PC-9 (cell line): Measurements from ENCODE around the gene SGMS1. TPM values are rescaled to one million over a fixed set of nuclear protein-coding genes. Genes with fewer than 3 reads are reported as not detected.
A peak's percentile ranks its signal among the peaks of the same experiment; 100 is the strongest.
"Not testable (repeated sequence)": the region's sequence is repeated elsewhere in the genome, so short reads cannot be mapped to it uniquely, and the experiment has no call there.

Experiments
- BruUV-seq: library from RNA; stranded (reverse); fragments of 400-500 nt; replicated peaks from 2 replicates; lab custom pipeline; 2021; lab: Mats Ljungman, UMichigan
- CTCF ChIA-PET: fragments of 300-600 bp; sonication (Branson Sonifier 250); formaldehyde crosslinking; loops from one replicate; lab custom pipeline; 2022; ENCODE audit warnings: antibody characterized with exemption; lab: Charles Lee
- POLR2A ChIA-PET: fragments of 300-600 bp; sonication (Branson Sonifier 250); formaldehyde crosslinking; loops from one replicate; lab custom pipeline; 2022; ENCODE audit warnings: antibody characterized with exemption; ENCODE audit not compliant: unreplicated experiment; lab: Charles Lee
- DNase-seq, 2 experiments: peaks; one replicate each; pipeline versions ENCODE4 v3.0.0 to v3.0.0-alpha.2; 2015 to 2022; ENCODE audit warnings: mixed read lengths in 1 of 2
- H2AFZ ChIP-seq: fragments of 200-600 bp; sonication (generic); 2 replicates; pipeline ENCODE4 v1.8.1; 2017; ENCODE audit warnings: antibody characterized with exemption
- H3F3A ChIP-seq: fragments of 200-600 bp; sonication (generic); 2 replicates; pipeline ENCODE4 v1.8.1; 2017; ENCODE audit warnings: antibody characterized with exemption, mild to moderate bottlenecking, low read depth; ENCODE audit not compliant: insufficient read depth
- H3K27ac ChIP-seq: fragments of 200-600 bp; sonication (generic); 2 replicates; pipeline ENCODE4 v1.6.1; 2016; ENCODE audit warnings: mixed run types
- H3K27me3 ChIP-seq: fragments of 200-600 bp; sonication (generic); 2 replicates; pipeline ENCODE4 v1.6.1; 2016; ENCODE audit warnings: low read depth, mixed run types; ENCODE audit not compliant: insufficient read depth
- H3K36me3 ChIP-seq: fragments of 200-600 bp; sonication (generic); 2 replicates; pipeline ENCODE4 v1.6.1; 2016; ENCODE audit warnings: low read depth, mixed run types
- H3K4me1 ChIP-seq: fragments of 200-600 bp; sonication (generic); replicated peaks from 2 replicates; pipeline ENCODE4 v1.6.1; 2016; ENCODE audit warnings: mixed run types; ENCODE audit not compliant: insufficient read depth
- H3K4me2 ChIP-seq: fragments of 200-600 bp; sonication (generic); 2 replicates; pipeline ENCODE4 v1.6.1; 2017; ENCODE audit warnings: mixed run types
- H3K4me3 ChIP-seq: fragments of 200-600 bp; sonication (generic); 2 replicates; pipeline ENCODE4 v1.6.1; 2016; ENCODE audit warnings: mixed run types
- H3K79me2 ChIP-seq: fragments of 200-600 bp; sonication (generic); 2 replicates; pipeline ENCODE4 v1.6.1; 2017; ENCODE audit warnings: low read depth, mixed run types
- H3K9me2 ChIP-seq: fragments of 200-600 bp; sonication (generic); 2 replicates; pipeline ENCODE4 v1.8.1; 2017; ENCODE audit warnings: mild to moderate bottlenecking; ENCODE audit not compliant: insufficient read depth
- H3K9me3 ChIP-seq: fragments of 200-600 bp; sonication (generic); 2 replicates; pipeline ENCODE4 v1.8.1; 2016; ENCODE audit warnings: low read depth; ENCODE audit not compliant: insufficient read depth
- H4K20me1 ChIP-seq: fragments of 200-600 bp; sonication (generic); 2 replicates; pipeline ENCODE4 v1.8.1; 2017; ENCODE audit not compliant: insufficient read depth
- EZH2 ChIP-seq: fragments of 200-600 bp; sonication (generic); IDR thresholded peaks from 2 replicates; pipeline ENCODE4 v1.8.0; 2017; ENCODE audit warnings: antibody characterized with exemption, low read depth
- intact Hi-C: fragments of 100-400 bp; cut with micrococcal nuclease; formaldehyde crosslinking; loops from one replicate; pipeline ENCODE4 v1.10.0; 2022; ENCODE audit not compliant: unreplicated experiment
- total RNA-seq: library from RNA; stranded (reverse); gene quantifications from 2 replicates; pipeline ENCODE4 v1.2.3, GENCODE V29; 2021
- TF ChIP-seq, protein P1 (sequence below): fragments of 200-600 bp; sonication (generic); conservative IDR thresholded peaks from 2 replicates; pipeline ENCODE4 v1.6.1; 2017; ENCODE audit warnings: mixed run types, antibody characterized with exemption, mild to moderate bottlenecking, moderate library complexity

The SGMS1 gene
- total RNA-seq, 1 experiment from 2014 or later, result 35.0 TPM

DNA sequence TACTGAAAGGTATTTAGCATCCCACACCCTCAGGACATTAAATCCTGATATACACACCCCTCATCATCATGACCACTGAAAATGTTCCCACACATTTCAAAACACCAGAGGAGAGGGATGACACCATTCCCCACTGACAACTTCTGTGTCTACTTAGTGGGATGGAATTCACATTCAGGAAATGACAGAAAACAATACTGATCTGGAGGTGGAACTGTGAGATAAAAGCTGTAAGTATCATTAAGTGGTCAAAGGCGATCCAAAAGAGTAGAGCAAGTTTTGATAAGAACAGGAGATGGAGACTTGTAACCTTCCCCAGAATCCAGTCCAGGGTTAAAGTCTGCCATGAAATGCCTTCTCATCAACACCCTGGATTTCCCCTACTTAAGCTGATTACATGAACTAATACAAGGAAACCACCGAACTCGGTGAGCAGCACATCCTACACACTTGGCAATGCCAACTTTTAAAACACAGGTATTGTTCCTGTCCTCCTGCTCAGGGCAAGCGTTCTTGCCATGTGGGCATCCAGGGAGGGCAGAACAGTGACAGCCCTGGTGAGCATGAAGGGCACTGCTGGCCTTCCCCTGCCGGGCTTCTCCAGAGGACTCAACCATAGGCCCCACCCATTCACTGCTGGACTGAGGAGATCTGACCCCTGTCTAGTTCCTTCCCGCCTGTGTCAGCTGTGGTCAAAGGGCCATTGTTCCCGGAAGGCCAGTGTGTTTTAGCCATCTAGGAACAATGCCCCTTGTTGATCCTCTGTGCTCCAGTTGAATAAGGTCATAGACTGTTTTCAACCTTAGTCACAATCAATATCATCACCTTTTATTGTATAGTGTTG is 85.0 kb downstream of the SGMS1 start:
- H3K4me3 ChIP-seq, result no peak overlapping the region
- H3F3A ChIP-seq, result no peaks in the 10 kb centered on the region
- no peaks in the 10 kb centered on the region for H3K36me3 ChIP-seq
- no peak overlapping the region for H3K27ac ChIP-seq
- no peaks in the 10 kb centered on the region for H3K9me3 ChIP-seq
- no peaks in the 10 kb centered on the region for H3K27me3 ChIP-seq
- CTCF ChIA-PET, result no interaction called here
- POLR2A ChIA-PET, result no interaction called here
- H4K20me1 ChIP-seq, result no peaks in the 10 kb centered on the region
- H2AFZ ChIP-seq, result no peak overlapping the region
- no peak for DNase-seq
- no TSS peak for BruUV-seq
- intact Hi-C loops, result no loop called here
- H3K4me2 ChIP-seq, result no peak overlapping the region
- H3K9me2 ChIP-seq, result 0 out of 2 replicates have a peak, but pooled peaks cover 4% of the 10 kb centered on the region
- TF ChIP-seq, protein P1, sequence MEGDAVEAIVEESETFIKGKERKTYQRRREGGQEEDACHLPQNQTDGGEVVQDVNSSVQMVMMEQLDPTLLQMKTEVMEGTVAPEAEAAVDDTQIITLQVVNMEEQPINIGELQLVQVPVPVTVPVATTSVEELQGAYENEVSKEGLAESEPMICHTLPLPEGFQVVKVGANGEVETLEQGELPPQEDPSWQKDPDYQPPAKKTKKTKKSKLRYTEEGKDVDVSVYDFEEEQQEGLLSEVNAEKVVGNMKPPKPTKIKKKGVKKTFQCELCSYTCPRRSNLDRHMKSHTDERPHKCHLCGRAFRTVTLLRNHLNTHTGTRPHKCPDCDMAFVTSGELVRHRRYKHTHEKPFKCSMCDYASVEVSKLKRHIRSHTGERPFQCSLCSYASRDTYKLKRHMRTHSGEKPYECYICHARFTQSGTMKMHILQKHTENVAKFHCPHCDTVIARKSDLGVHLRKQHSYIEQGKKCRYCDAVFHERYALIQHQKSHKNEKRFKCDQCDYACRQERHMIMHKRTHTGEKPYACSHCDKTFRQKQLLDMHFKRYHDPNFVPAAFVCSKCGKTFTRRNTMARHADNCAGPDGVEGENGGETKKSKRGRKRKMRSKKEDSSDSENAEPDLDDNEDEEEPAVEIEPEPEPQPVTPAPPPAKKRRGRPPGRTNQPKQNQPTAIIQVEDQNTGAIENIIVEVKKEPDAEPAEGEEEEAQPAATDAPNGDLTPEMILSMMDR, result no peak
- TF ChIP-seq EZH2, result no peak
- peaks cover 14% of the 10 kb centered on the region for H3K4me1 ChIP-seq
- H3K79me2 ChIP-seq, result 0 out of 2 replicates have a peak, but pooled peaks cover 2% of the 10 kb centered on the region

DNA sequence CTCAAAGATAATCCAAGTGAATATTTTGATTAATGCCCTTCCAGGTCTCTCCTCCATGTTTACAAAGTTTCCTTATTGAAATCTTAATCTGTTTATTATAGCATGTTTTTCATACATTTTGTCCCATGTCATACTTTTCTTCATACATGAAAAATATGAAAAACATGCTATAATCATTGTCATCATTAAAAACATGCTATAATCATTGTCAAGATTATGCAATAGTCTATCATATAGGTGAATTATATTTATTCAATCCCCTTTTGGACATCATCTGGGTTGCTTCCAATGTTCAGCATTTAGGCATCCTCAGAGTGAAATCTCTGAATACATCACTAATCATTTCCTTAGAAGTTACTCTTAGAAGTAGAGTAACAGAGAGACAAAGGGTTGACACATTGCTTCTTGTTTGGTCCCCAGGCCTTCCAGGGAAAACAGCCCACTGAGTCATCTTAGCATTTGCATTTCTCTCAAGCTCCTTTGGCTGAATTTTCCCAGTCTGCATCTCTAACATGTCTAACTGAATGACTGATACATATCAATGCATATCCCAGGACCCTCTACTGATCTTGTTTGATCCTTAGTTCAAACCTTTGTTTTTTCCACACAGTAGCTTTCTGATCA is 87.0 kb downstream of the SGMS1 start:
- intact Hi-C loops, result no loop called here
- no TSS peak for BruUV-seq
- Histone ChIP-seq H4K20me1 (no peaks in the 10 kb centered on the region), H2AFZ (no peak overlapping the region), H3K36me3 (no peaks in the 10 kb centered on the region), H3K27me3 (no peaks in the 10 kb centered on the region), H3K9me2 (no peaks in the 10 kb centered on the region), H3K27ac (no peak overlapping the region), H3K9me3 (no peaks in the 10 kb centered on the region), H3K4me2 (no peak overlapping the region), H3K79me2 (0 out of 2 replicates have a peak, but pooled peaks cover 3% of the 10 kb centered on the region), H3K4me1 (peaks cover 14% of the 10 kb centered on the region), H3K4me3 (no peak overlapping the region), H3F3A (no peaks in the 10 kb centered on the region)
- no peak for DNase-seq
- TF ChIP-seq, protein P1, result no peak
- no peak for TF ChIP-seq EZH2
- ChIA-PET CTCF (interaction anchor here (0.6 kb wide), 1 partner anchor 89 kb away, joined by 3 read pairs; no protein-coding TSS in a partner anchor), POLR2A (no interaction called here)

DNA sequence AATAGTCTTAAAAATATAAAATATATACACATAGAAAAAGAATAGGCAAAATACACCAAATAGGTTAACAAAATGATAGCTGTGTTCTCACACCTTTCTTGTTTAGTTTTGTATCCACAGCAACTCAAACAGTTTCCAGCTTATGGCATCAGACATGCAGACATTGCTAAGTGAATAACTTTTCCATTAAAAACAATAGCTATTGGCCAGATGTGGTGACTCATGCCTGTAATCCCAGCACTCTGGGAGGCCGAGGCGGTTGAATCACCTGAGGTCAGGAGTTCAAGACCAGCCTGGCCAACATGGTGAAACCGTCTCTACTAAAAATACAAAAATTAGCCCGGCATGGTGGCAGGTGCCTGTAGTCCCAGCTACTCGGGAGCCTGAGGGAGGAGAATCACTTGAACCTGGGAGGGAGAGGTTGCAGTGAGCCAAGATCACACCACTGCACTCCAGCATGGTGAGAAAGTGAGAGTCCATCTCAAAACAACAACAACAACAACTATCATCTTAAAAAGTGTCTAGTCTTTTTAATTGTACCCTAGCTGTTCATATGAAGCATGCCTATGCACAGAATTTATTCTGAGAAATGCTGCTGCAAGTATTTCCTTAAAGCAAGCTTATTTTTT is 88.9 kb downstream of the SGMS1 start:
- Histone ChIP-seq H3K4me1 (peaks cover 14% of the 10 kb centered on the region), H3K4me2 (0 out of 2 replicates have a peak overlapping the region, but pooled peaks have one; percentile 18), H2AFZ (0 out of 2 replicates have a peak overlapping the region, but pooled peaks have one; percentile 15), H3K27ac (peak overlapping the region; percentile 58)
- H3K27me3 ChIP-seq, H3F3A ChIP-seq, BruUV-seq, H3K36me3 ChIP-seq, H4K20me1 ChIP-seq, H3K9me2 ChIP-seq, H3K4me3 ChIP-seq, H3K9me3 ChIP-seq, H3K79me2 ChIP-seq, CTCF ChIA-PET, intact Hi-C loops: not testable (repeated sequence)
- POLR2A ChIA-PET, result interaction anchor here (0.5 to 0.6 kb wide), 2 partner anchors 90 to 118 kb away, joined by 3 to 5 read pairs; no protein-coding TSS in a partner anchor
- peak; percentile 50 to 88 for DNase-seq
